NK-92 treated with Interleukin-12 subunit alpha and Interleukin-12 subunit beta, amount 100 ng/mL, for 24 hours (cell line): Measurements from ENCODE around the gene DNASE1L1.
A peak's percentile ranks its signal among the peaks of the same experiment; 100 is the strongest.
"Not testable (repeated sequence)": the region's sequence is repeated elsewhere in the genome, so short reads cannot be mapped to it uniquely, and the experiment has no call there.

Source experiments
- DNase-seq: peaks from one replicate; lab custom pipeline; 2025; lab: John Stamatoyannopoulos, UW

The DNASE1L1 gene

DNA sequence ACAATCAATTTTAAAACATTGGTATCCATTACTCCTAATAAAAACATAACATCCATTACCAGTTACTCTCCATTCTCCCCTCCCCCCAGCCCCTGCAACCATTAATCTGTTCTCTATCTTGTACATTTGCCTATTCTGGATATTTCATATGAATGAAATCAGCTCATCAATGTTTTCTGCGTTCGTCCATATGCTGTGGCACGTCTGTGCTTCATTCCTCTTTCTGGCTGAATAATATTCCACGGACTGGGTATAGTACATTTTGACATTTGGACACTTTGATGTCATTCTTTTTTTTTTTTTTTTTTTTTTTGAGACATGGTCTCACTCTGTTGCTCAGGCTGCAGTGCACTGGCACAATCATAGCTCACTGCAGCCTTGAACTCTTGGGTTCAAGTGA is 5.2 kb downstream of the DNASE1L1 start:
- DNase-seq: no peak

GRCh38 chrX:154403192-154403591 is 5.9 kb downstream of the DNASE1L1 start:
- no peak for DNase-seq

- no peak for DNase-seq
These were observed 6.4 kb downstream of the DNASE1L1 start for GRCh38 chrX:154402622-154403127.

- no peak for DNase-seq
These were observed 7.0 kb downstream of the DNASE1L1 start for GRCh38 chrX:154401918-154402621.

GRCh38 chrX:154401045-154401799 is 7.8 kb downstream of the DNASE1L1 start:
- no peak for DNase-seq

DNA sequence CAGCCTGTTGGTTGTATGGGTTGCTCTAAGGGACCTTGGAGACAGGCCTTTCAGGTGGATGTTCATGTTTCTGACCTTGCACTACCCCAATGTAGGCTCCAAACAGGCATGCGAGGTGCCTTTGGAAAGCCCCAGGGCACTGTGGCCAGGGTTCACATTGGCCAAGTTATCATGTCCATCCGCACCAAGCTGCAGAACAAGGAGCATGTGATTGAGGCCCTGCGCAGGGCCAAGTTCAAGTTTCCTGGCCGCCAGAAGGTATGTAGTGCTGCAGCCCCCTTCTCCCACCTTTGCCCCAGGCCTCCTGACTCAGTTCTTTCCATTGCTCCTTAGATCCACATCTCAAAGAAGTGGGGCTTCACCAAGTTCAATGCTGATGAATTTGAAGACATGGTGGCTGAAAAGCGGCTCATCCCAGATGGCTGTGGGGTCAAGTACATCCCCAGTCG is 8.7 kb downstream of the DNASE1L1 start:
- DNase-seq: not testable (repeated sequence)

- DNase-seq: no peak
These were observed 9.3 kb downstream of the DNASE1L1 start for GRCh38 chrX:154399527-154400368.

- DNase-seq: peak; percentile 64
These were observed 10.2 kb downstream of the DNASE1L1 start for GRCh38 chrX:154398668-154399526.

DNA sequence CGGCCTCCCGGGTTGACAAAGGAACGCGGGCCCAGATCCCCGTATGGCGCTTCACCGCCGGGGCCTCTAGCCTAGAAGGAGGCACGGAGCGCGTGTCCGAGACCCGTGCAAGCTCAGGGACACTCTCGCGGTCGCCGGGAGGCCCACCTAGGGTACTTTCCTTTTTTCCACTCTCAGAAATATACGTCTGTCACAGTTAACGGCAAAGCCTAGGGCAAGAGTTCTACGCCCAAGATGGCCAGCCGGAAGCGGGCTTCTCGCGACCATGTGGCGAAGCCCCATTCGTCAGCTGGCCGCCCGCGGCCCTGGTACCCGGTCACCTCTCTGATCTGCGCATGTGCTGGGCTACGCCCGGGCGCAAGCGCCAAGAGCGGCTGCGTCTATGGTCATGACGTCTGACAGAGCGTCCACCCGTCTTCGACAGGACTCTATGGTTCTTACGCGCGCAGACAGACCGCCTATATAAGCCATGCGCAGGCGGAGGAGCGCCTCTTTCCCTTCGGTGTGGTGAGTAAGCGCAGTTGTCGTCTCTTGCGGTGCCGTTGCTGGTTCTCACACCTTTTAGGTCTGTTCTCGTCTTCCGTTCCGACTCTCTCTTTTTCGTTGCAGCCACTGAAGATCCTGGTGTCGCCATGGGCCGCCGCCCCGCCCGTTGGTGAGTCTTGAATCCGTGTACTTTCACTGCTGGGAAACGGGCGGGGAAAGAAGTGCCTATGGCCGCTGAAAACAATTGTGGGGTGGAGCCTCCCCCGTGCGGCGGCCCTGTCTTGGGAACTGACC is 11.0 kb downstream of the DNASE1L1 start, which contains the start of gene RPL10:
Gene RPL10, plus strand, starts transcription at position 490 of the 780 bp plus-strand sequence. Its CDS starts 143 bp downstream, at position 633.
- DNase-seq: peak; percentile 89

- DNase-seq: peak; percentile 61
These were observed 11.8 kb downstream of the DNASE1L1 start for GRCh38 chrX:154396973-154397887.

GRCh38 chrX:154396363-154396762 is 12.7 kb downstream of the DNASE1L1 start:
- DNase-seq: not testable (repeated sequence)

GRCh38 chrX:154389812-154390747 is 19.0 kb downstream of the DNASE1L1 start:
- not testable (repeated sequence) for DNase-seq

GRCh38 chrX:154388649-154389048 is 20.4 kb downstream of the DNASE1L1 start:
- not testable (repeated sequence) for DNase-seq

DNA sequence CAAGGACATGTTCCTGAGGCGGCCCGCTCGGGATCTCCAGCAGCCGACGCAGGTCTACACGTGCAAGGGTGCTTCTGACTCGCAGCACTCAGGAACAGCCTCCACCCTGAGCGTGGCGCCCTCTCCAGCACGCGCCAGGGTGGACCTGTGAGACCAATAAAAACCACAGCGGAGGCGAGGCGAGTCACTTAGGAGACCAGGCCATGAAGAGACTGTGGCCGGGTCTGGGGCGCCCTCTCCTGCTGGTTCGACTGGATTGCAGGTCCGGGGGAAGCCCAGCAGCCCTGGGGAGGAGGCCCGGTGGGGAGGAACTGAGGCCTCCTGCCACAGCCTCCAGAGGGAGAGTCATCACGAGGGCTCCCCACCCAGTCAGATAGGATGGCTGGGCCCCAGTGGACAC is 21.0 kb downstream of the DNASE1L1 start:
- not testable (repeated sequence) for DNase-seq

GRCh38 chrX:154384284-154384892 is 24.7 kb downstream of the DNASE1L1 start:
- DNase-seq: no peak

DNA sequence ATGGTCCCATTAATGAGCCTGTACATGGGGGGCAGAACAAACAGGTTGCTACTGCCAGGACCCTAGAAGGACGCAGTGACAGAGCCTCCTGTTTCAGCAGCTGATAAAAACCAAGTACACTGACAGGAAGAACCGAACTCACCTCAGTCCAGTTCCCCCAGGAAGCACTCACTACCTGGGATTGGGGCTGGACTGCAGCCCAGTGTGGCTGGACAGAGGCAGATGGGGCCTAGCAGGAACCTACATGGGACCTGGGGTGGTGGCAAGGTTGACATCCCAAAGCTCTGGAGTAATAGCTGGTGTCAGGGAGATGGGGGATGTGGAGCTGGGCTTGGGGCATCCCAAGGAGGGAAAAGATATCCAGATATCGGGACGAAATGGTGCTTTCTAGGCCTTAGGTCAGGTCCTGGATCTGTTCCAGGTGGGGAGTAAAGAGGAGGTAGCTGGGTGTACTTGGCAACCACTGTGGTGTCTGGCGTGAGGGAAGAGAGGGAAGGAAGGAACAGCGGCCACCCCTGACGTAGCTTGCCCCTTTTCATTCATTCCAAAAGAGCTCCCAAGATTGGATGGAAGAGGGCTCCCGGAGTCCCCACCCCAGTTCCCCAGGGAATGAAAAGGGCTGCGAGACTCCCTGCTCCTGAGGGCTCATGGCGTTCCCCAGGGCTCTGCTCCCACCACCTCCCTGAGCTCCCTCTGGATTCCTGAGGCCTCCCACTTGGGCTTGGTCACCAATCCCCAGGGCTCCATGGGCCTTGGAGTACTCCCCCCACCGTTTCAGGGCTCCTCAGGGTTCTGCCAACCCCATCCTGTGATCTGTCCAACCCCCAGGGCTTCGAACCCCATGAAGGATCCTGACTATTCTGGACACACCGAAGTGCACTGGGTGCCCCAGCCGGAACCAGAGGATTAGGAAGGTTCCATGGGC is 25.4 kb downstream of the DNASE1L1 start:
- no peak for DNase-seq
